NCI-H460 (cell line): ENCODE results near the gene OTULINL. TPM values are rescaled to one million over a fixed set of nuclear protein-coding genes. Genes with fewer than 3 reads are reported as not detected.

Source experiments
- DNase-seq: peaks from one replicate; pipeline ENCODE4 v3.0.0-alpha.2; 2016; ENCODE audit warnings: low read depth; ENCODE audit errors: extremely low read depth
- total RNA-seq: library from RNA; depleted of rRNA; stranded (reverse); fragments of >200 nt; shearing (Covaris generic); gene quantifications from 2 replicates; pipeline ENCODE4 v1.2.3, GENCODE V29; 2014; rRNA removed

OTULINL gene
- total RNA-seq, 1 experiment from 2014 or later = 0.35 TPM

DNA sequence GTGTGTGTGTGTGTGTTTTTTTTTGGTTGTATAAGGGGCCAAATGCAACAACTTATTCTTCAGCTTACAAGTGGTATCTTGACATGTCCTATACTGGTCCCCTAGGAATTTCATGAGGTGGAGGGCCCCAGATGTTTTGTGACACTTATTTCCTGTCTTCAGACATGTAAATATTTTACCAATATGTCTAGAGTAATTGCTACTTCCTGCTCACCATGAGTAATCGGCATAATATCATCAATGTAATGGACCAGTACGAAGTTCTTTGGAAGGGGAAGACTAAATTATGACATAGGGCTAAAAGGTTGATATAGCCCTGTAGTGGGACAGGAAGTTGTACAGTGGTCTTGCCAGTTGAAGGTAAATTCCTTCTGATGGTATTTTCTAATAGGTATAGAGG is 79.2 kb downstream of the OTULINL start:
- DNase-seq = no peak

Other genes starting within 250 kb of the OTULINL start
- gene OTULIN, start 82.9 kb downstream of the OTULINL start, total RNA-seq = 23.0 and 25.6 TPM in 2 replicates